ENCODE results near the gene TRIM69.

Gene TRIM69

DNA sequence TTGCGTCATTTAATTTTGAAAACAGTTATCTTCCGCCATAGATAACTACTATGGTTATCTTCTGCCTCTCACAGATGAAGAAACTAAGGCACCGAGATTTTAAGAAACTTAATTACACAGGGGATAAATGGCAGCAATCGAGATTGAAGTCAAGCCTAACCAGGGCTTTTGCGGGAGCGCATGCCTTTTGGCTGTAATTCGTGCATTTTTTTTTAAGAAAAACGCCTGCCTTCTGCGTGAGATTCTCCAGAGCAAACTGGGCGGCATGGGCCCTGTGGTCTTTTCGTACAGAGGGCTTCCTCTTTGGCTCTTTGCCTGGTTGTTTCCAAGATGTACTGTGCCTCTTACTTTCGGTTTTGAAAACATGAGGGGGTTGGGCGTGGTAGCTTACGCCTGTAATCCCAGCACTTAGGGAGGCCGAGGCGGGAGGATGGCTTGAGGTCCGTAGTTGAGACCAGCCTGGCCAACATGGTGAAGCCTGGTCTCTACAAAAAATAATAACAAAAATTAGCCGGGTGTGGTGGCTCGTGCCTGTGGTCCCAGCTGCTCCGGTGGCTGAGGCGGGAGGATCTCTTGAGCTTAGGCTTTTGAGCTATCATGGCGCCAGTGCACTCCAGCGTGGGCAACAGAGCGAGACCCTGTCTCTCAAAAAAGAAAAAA lies 23.9 kb upstream of the TRIM69 start:
- TF ChIP-seq GATA3 (IDR thresholded peaks at IDR 0.05; ENCODE audit: low read depth, low read length) (no peak), GATA2 (IDR thresholded peaks at IDR 0.05; ENCODE audit: low read depth, low read length) (no peak)

DNA sequence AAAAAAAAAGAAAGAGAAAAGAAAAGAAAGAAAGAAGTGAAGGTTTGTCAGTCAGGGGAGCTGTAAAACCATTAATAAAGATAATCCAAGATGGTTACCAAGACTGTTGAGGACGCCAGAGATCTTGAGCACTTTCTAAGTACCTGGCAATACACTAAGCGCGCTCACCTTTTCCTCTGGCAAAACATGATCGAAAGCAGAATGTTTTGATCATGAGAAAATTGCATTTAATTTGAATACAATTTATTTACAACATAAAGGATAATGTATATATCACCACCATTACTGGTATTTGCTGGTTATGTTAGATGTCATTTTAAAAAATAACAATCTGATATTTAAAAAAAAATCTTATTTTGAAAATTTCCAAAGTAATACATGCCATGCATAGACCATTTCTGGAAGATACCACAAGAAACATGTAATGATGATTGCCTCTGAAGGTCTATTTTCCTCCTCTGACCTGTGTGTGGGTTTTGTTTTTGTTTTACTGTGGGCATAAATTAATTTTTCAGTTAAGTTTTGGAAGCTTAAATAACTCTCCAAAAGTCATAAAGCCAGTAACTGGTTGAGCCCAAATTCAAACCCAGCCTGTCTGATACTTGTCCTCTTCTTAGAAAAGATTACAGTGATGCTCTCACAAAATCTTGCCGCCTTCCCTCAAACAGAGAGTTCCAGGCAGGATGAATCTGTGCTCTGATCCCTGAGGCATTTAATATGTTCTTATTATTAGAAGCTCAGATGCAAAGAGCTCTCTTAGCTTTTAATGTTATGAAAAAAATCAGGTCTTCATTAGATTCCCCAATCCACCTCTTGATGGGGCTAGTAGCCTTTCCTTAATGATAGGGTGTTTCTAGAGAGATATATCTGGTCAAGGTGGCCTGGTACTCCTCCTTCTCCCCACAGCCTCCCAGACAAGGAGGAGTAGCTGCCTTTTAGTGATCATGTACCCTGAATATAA lies 23.0 kb upstream of the TRIM69 start:
- TF ChIP-seq GATA3 (IDR thresholded peaks at IDR 0.05; ENCODE audit: low read depth, low read length) (no peak), GATA2 (IDR thresholded peaks at IDR 0.05; ENCODE audit: low read depth, low read length) (no peak)

GRCh38 chr15:44715142-44715796 lies 21.1 kb upstream of the TRIM69 start:
- TF ChIP-seq GATA2 (IDR thresholded peaks at IDR 0.05; ENCODE audit: low read depth, low read length), result no peak
- no peak for TF ChIP-seq GATA3 (IDR thresholded peaks at IDR 0.05; ENCODE audit: low read depth, low read length)

DNA sequence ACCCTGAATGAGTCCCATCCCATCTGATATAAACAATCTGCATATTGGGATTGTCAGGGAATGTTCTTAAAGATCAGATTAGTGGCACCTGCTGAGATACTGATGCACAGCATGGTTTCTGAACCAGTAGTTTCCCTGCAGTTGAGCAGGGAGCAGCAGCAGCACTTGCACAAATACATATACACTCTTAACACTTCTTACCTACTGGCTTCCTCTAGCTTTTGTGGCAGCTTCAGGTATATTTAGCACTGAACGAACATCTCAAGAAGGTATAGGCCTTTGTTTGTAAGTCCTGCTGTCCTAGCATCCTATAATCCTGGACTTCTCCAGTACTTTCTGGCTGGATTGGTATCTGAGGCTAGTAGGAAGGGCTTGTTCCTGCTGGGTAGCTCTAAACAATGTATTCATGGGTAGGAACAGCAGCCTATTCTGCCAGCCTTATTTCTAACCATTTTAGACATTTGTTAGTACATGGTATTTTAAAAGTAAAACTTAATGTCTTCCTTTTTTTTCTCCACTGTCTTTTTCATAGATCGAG lies 20.5 kb upstream of the TRIM69 start:
- TF ChIP-seq GATA3 (IDR thresholded peaks at IDR 0.05; ENCODE audit: low read depth, low read length), result no peak
- no peak for TF ChIP-seq GATA2 (IDR thresholded peaks at IDR 0.05; ENCODE audit: low read depth, low read length)

GRCh38 chr15:44716983-44717602 lies 19.2 kb upstream of the TRIM69 start:
- TF ChIP-seq GATA2 (IDR thresholded peaks at IDR 0.05; ENCODE audit: low read depth, low read length) (no peak), GATA3 (IDR thresholded peaks at IDR 0.05; ENCODE audit: low read depth, low read length) (no peak)

DNA sequence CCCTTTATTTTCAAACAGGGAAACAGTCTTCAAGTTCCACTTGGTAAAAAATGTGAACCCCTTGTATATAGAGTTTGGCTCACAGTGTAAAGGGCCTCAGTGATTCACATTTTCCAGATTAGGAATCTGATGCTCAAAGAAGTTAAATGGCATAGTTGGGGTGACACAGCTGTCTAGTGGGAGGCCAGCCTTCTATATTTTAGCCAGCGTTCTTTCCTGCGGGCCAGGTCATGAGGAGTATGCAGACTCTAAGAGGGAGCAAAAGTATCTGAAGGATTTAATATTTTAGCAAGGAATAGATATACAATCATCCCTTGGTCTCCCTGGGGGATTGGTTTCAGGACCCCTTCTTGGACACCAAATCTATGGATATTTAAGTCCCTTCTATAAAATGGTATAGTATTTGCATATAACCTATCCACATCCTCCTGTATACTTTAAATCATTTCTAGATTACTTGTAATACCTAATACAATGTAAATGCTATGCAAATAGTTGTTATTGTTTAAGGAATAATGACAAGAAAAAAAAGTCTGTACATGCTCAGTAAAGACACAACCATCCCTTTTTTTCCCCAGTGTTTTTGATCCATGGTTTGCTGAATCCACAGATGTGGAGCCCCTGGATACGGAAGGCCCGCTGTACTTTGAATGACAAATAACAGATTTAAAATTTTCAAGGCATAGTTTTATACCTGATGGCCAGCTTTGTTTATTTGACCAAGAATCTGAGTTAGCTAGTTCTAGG lies 18.0 kb upstream of the TRIM69 start:
- no peak for TF ChIP-seq GATA2 (IDR thresholded peaks at IDR 0.05; ENCODE audit: low read depth, low read length)
- no peak for TF ChIP-seq GATA3 (IDR thresholded peaks at IDR 0.05; ENCODE audit: low read depth, low read length)

GRCh38 chr15:44718927-44719292 lies 17.4 kb upstream of the TRIM69 start:
- TF ChIP-seq GATA3 (IDR thresholded peaks at IDR 0.05; ENCODE audit: low read depth, low read length) (no peak), GATA2 (IDR thresholded peaks at IDR 0.05; ENCODE audit: low read depth, low read length) (no peak)

- TF ChIP-seq GATA2 (IDR thresholded peaks at IDR 0.05; ENCODE audit: low read depth, low read length) (no peak), GATA3 (IDR thresholded peaks at IDR 0.05; ENCODE audit: low read depth, low read length) (no peak)
Observed at GRCh38 chr15:44719293-44719999, 16.9 kb upstream of the TRIM69 start.

DNA sequence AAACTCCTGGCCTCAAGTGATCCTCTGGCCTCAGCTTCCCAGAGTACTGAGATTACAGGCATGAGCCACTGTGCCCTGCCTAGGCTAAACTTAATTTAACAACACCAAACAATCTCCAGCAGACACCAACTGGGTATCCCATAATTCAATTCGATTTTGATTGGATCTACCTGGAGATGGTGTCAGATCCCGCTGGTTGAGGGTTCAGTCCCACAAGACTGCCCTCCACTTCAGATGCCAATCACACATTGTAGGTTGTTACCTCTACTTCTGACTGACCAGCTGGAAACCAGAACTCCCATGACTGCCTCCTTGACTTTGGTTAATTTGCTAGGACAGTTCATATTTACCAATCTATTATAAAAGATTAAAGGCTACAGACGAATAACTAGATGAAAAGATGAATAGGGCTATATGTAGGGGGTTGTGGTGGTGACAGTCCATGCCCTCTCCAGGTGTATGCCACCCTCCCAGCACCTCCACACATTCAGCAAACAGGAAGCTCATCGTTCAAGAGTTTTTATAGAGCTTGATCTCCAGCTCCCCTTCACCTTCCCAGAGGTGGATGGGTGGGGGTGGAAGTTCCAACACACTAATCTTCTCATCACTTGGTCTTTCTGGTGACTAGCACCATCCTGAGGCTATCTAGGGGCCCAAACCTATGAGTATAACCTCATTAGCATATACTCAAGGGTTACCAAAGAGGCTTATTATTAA lies 15.7 kb upstream of the TRIM69 start:
- TF ChIP-seq GATA3 (IDR thresholded peaks at IDR 0.05; ENCODE audit: low read depth, low read length), result no peak
- no peak for TF ChIP-seq GATA2 (IDR thresholded peaks at IDR 0.05; ENCODE audit: low read depth, low read length)

GRCh38 chr15:44722011-44722410 lies 14.3 kb upstream of the TRIM69 start:
- no peak for TF ChIP-seq GATA2 (IDR thresholded peaks at IDR 0.05; ENCODE audit: low read depth, low read length)
- no peak for TF ChIP-seq GATA3 (IDR thresholded peaks at IDR 0.05; ENCODE audit: low read depth, low read length)

DNA sequence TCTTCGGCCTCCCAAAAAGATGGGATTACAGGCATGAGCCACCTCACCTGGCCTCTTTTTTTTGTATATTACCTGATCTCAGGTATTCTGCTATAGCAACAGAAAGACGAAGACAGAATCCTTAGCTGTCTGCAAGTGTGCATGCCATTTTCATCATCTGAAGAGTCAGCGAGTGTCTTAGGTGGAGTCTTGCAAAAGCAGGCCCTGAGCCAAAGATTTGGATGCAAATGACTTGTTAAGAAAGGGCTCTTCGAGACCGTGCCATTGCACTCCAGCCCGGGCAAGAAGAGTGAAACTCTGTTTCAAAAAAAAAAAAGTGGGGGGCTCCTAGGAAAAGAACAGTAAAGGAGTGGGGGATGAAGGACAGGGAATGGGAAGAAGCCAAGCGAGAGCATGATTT lies 10.2 kb upstream of the TRIM69 start:
- TF ChIP-seq GATA2 (IDR thresholded peaks at IDR 0.05; ENCODE audit: low read depth, low read length), result no peak
- no peak for TF ChIP-seq GATA3 (IDR thresholded peaks at IDR 0.05; ENCODE audit: low read depth, low read length)
